NOMO-1 treated with DMSO at 0.1 percent for 48 hours (cell line): ENCODE results near the gene RFPL3.
A peak's percentile ranks its signal among the peaks of the same experiment; 100 is the strongest.
"Not testable (repeated sequence)": the region's sequence is repeated elsewhere in the genome, so short reads cannot be mapped to it uniquely, and the experiment has no call there.

Experiments
- DNase-seq: peaks from one replicate; lab custom pipeline; 2025; ENCODE audit not compliant: unreplicated experiment; lab: John Stamatoyannopoulos, UW

The RFPL3 gene

GRCh38 chr22:32352681-32353080 is 5.0 kb upstream of the RFPL3 start:
- DNase-seq, result no peak

- DNase-seq, result no peak
These were observed 4.4 kb upstream of the RFPL3 start for GRCh38 chr22:32353292-32353691.

- DNase-seq, result no peak
These were observed 3.8 kb upstream of the RFPL3 start for GRCh38 chr22:32353840-32354239.

DNA sequence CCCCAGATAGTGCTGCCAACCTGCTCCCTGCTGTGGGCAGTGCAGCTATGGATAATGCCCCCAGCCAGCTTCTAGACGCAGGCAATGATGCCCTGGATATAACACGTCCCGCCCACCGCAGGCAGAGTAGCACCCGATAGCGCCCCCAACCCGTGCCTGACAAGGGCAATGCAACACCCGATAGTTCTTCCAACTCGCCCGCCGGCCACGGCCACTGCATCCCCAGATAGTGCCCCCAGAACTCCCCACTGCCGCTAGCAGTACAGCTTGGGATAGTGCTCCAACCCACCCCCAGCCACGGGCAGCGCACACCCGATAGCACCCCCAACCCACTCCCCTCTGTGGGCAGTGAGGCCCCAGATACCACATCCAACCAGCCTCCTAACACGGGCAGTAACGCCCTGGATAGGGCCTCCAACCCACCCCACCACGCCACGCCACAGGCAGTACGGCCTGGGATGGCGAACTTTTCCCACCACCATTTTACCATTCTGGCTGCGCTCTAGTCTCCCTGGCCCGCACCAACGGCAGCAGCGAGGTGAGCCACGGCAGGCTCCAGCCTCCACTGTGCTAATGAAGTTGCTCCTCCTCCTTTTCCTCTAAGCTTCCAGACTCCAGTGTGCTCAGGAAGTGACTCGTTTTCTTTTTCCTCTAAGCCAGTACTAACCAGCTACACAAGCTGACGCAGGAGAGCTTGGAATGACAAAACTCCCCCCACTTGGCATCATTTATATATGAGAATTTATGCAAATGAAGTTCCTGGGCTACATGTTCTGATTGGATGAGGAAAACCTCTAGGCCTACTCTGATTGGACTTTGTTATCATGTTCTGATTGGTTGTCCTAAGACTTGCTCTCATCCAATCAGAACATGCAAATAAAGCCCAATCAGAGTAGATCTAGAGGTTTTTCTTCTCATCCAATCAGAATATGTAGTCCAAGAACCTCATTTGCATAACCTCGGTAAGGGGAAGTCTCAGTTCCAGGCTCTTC is 3.0 kb upstream of the RFPL3 start:
- no peak for DNase-seq

DNA sequence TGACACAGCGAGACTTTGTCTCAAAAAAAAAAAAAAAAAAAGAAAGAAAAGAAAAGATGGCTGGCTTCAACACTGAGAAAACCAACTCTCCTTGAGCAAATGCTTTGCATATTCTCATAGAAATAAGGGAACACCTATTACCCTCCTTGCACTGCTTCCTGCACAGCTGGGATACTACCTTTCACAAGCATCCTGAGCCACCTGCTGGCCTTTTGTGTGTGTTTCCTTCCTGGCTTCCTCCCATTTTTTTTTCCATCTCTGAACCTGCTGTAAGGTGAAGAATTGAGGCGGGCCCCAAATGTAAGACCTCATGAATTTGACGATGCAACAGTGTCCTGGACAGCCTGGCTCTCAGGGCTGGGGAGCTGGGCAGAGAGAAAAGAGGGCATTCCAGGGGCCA is 1.9 kb upstream of the RFPL3 start:
- DNase-seq, result no peak

GRCh38 chr22:32360096-32360495 is 2.4 kb downstream of the RFPL3 start:
- DNase-seq, result not testable (repeated sequence)

- no peak for DNase-seq
These were observed 3.6 kb downstream of the RFPL3 start for GRCh38 chr22:32361257-32361656.

DNA sequence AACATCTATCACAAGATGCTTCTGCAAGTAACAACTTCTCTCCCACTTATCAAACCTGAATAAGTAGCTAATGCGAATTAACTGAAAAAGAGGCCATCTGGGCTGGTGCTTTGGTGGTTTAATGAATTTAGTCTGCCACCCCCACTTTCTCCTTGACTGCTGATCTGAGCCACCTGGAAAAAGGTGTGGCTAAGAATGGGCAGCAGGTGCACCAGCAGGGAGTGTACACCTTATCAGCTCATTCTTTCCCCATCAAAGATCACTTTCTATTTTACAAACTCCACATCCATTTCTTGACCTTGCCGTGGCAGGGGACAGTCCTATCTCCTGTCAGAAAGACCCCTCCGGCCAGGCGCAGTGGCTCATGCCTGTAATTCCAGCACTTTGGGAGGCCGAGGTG is 6.5 kb downstream of the RFPL3 start:
- no peak for DNase-seq

GRCh38 chr22:32375678-32376450 is 18.2 kb downstream of the RFPL3 start:
- no peak for DNase-seq

DNA sequence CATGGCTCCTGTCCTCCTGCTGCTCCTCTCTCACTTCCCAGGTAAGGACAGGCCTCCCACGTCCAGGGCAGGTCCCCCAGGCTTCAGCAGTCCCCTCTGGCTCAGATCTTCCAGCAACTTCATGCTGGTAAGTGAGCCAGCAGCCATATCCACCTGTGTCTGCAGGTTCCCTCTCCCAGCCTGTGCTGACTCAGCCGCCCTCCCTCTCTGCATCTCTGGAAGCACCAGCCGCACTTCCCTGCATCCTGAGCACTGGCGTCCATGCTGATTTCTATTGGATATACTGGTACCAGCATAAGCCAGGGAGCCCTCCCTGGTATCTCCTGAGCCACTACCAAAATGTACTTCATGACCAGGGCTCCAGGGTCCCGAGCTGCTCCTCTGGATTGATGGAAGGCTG is 19.0 kb downstream of the RFPL3 start:
- DNase-seq, result no peak

DNA sequence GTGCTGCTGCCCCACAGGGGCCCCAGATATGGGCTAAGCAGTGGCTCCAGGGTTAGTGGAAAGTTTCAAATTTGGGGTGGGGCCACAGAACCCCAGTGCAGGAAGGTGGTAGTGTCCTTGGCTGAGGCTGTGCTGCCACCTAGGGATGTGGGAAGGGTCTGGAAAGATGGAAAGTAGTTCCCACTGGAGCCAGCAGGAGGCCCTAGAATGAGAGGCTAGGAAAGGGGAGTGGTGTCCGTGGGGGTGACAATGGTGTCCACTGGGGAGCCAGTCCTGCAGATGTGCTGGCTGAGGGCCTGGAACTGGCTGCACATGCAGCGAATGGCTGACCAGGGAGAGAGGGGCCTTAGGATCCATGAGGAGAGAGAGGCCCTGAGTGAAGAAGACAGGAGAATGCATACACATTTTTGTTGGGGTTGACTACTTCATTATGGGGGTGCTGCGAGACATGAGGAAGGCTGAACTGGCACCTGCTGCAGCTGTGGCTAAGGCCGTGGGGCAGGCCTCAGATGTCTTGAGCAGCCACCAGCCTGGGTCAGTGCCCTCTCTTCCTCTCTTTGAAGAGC is 21.1 kb downstream of the RFPL3 start:
- DNase-seq, result no peak

DNA sequence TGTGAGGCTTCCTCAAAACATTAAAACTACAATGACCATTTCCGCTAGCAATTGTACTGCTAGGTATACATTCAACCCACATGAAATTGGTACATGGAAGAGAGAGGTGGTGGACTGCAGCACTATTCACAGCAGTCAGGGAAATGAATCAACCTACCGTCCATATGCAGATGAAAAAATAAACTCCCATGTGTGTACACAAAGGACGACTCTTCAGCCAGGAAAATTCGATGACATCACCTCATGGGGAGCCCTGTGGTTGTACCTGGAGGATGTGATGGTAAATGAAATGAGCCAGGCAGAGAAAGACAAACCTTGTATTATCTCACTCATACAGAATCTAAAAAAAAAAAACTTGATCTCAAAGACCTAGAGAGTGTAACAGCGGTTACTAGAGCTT is 23.3 kb downstream of the RFPL3 start:
- no peak for DNase-seq

- DNase-seq, result no peak
These were observed 28.0 kb downstream of the RFPL3 start for GRCh38 chr22:32385681-32386080.

GRCh38 chr22:32389685-32390084 is 32.0 kb downstream of the RFPL3 start:
- DNase-seq, result no peak

DNA sequence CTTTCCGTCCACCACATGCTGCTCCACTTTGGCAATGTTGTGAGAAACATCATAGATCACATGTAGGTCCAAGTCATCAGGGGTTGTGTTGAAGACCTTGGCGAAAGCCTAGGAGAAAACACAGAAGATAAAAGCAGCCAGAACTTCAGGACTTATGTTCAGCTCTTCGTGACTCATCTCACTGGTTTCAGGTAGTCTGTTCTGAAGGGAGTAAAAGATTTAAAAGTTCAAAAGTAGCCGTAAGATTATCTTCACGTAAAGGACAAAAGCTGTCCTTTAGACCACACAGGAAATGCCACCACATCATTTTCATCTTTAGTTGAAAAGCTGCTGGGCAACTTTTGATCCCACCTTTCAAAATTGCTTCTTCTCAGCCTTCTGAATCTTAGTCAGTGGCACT is 37.4 kb downstream of the RFPL3 start:
- no peak for DNase-seq

GRCh38 chr22:32396255-32396654 is 38.6 kb downstream of the RFPL3 start:
- no peak for DNase-seq

DNA sequence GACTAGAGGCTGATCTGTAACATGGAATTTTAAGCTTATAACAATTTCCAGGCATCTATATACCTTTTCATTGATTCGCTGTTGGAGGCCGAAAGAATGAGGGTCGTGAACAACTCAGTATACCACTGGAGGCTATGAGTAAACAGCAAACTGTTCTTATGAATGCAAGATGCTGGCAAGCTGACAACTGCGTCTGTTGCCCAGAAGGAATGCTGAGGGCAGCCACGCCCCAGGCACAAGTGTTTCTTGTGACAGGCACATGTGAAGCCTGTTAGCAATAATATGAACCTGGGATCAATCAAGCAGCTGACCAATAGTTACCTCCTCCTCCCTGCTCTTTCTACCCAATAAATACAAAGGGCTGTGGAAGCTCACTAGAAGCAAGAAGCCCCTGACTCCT is 39.1 kb downstream of the RFPL3 start:
- no peak for DNase-seq

DNA sequence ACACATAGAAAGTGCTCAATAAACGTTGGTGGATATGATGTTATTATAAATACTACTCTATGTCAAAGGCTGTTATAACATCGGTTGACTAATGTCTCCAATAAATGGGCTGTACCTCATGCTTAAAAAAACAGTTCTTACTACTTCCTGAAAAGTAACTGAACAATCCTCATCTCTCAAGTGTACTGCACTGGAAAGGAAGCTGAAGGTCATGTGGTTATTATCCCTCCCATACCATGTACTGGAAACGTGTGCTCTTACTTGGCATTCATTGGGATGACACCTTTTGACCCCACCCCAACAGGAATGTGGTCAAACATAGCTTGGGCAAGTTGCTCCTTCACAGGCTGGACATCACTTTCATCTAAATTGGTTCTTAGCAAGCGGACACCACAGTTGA is 43.8 kb downstream of the RFPL3 start:
- no peak for DNase-seq

GRCh38 chr22:32404021-32404420 is 46.4 kb downstream of the RFPL3 start:
- DNase-seq, result no peak

- peak; percentile 69 for DNase-seq
These were observed 49.6 kb downstream of the RFPL3 start for GRCh38 chr22:32407312-32407711.

GRCh38 chr22:32407936-32408335 is 50.3 kb downstream of the RFPL3 start:
- DNase-seq, result no peak

DNA sequence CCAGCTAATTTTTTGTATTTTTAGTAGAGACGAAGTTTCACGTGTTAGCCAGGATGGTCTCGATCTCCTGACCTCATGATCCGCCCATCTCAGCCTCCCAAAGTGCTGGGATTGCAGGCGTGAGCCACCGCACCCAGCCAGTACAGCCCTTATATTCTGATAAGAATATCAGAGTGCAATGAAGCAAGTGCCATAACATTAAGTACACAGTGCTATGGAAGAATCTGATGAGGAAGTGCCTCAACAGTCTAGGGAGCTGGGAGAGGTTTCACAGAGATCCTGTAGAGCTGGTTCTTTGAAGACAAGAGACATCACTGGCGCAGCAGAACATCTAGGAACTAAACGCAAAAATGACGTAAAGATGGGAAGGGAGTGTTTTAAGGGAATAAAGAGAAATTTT is 52.3 kb downstream of the RFPL3 start:
- no peak for DNase-seq
